Measurements from ENCODE around the gene NOVA2. TPM values are rescaled to one million over a fixed set of nuclear protein-coding genes. Genes with fewer than 3 reads are reported as not detected.

The NOVA2 gene
- total RNA-seq, 4 donors from 2014 or later: 1.2 to 4.6 (median 2.7) TPM

DNA sequence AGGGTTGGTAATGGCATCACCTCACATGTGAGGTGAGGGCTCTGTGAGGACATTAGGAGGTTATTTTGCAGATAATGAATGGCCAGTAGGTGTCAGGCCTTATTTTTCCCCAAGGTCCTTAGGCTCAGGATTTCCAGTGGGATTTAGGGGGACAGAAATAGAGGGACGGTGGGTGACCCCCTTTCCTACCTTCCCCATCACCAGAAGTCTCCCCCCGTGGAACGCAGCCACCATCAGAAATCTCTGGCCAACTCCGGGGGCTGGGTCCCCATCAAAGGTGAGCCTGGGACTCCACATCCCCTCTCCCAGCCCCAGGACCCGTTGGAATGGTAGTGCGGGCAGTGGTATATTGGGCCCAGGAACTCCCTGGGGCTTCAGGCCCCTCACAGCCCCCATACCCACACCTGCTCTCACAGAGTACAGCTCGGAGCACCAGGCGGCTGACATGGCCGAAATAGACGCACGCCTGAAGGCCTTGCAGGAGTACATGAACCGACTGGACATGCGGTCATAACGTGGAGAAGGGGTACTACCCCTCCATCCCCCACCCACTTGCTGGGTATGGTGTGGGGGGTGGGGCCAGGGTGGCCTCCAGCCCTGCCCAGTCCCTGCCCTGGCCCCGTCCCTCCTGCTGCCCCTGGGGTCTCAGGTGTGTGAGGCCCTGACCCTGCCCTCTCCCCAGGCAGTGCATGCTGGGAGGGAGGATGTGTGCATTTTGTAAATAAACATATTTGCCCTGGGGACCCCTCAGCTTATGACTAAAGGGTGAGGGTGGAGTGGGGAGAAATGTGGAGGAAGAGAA is 44.4 kb upstream of the NOVA2 start:
- Histone ChIP-seq H3K4me1 (peaks cover 18 to 37% (median 28%) of the 10 kb centered on the region in 4 donors), H3K9me3 (no peaks in the 10 kb centered on the region), H3K4me3 (no peak overlapping the region), H3K27ac (replicated peaks in 1 of 4) (no peak overlapping the region), H3K36me3 (peaks cover 0 to 16% (median 4%) of the 10 kb centered on the region in 4 donors), H3K27me3 (peaks cover 0 to 50% (median 34%) of the 10 kb centered on the region in 4 donors)
- WGBS: 92% methylated on average over 8 of the region's 15 CpGs
- intact Hi-C loops (cut with DNase I): loop anchor here (10.0 kb wide), 1 partner anchor 153 kb away; the partner anchor contains the start of genes FOXA3 and SYMPK
- DNase-seq (ENCODE audit: extremely low spot score): no peak
- TF ChIP-seq POLR2A (IDR thresholded peaks at IDR 0.05; ENCODE audit: low read depth): no peak
- TF ChIP-seq, protein P1, sequence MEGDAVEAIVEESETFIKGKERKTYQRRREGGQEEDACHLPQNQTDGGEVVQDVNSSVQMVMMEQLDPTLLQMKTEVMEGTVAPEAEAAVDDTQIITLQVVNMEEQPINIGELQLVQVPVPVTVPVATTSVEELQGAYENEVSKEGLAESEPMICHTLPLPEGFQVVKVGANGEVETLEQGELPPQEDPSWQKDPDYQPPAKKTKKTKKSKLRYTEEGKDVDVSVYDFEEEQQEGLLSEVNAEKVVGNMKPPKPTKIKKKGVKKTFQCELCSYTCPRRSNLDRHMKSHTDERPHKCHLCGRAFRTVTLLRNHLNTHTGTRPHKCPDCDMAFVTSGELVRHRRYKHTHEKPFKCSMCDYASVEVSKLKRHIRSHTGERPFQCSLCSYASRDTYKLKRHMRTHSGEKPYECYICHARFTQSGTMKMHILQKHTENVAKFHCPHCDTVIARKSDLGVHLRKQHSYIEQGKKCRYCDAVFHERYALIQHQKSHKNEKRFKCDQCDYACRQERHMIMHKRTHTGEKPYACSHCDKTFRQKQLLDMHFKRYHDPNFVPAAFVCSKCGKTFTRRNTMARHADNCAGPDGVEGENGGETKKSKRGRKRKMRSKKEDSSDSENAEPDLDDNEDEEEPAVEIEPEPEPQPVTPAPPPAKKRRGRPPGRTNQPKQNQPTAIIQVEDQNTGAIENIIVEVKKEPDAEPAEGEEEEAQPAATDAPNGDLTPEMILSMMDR (IDR thresholded peaks at IDR 0.05): no peak
- no peak for TF ChIP-seq POLR2AphosphoS5 (IDR thresholded peaks at IDR 0.05)
- TF ChIP-seq EP300 (IDR thresholded peaks at IDR 0.05): no peak

DNA sequence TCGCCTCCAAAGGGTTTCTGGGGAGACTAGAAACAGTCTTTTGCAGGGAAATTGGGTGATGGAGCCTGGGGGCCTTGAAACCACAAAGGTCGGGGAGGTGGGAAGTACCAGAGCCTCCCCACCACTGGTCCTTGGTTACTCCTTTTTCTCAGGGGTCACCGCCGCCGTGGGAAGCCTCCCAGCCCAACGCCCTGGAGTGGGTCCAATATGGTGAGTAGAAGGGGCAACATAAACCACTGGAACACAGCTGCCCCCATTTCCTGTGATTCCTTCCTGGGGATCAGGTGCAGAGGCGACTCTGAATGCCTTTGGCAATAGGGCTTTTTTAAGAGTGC is 43.4 kb upstream of the NOVA2 start:
- intact Hi-C loops (cut with DNase I): loop anchor here (10.0 kb wide), 1 partner anchor 152 kb away; the partner anchor contains the start of genes FOXA3 and SYMPK
- 38% methylated on average over 6 of the region's 7 CpGs for WGBS

DNA sequence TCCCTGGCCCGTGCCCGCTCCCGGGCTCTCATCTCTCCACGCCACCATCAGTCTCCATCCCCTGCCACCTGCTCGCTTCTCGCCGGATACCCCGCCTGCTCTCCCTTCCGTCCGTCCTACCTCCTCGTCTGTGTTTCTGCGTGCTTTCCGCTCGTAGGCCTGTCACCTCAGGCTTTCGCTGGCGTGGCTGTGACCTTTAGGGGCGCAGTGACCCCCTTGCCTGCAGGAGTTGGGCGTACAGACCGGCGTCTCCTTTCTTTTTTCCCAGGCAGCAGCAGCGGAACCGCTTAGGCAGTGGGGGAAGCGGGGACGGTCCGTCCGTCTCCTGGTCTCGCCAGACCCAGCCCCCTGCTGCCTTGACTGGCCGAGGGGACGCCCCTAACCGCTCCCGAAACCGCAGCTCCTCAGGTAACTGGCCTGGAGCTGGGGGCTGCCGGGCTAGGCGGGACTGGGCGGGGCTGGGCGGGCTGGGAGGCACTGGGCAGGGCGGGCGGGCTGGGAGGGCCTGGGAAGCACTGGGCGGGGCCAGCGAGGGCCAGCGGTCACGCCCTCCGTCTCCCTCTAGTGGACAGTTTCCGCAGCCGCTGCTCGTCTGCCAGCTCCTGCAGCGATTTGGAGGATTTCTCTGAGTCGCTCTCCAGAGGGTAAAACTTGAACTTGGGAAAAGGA is 42.9 kb upstream of the NOVA2 start:
- Histone ChIP-seq H3K27ac (replicated peaks in 1 of 4) (peak overlapping the region in 2 of 4 donors; percentile 26 to 46), H3K4me3 (peak overlapping the region; percentile 67 to 78 (median 70)), H3K9me3 (no peaks in the 10 kb centered on the region), H3K27me3 (peaks cover 0 to 50% (median 32%) of the 10 kb centered on the region in 4 donors), H3K4me1 (peaks cover 18 to 29% (median 28%) of the 10 kb centered on the region in 4 donors), H3K36me3 (peaks cover 0 to 16% (median 6%) of the 10 kb centered on the region in 4 donors)
- TF ChIP-seq EP300 (IDR thresholded peaks at IDR 0.05): no peak
- no peak for TF ChIP-seq POLR2A (IDR thresholded peaks at IDR 0.05; ENCODE audit: low read depth)
- TF ChIP-seq POLR2AphosphoS5 (IDR thresholded peaks at IDR 0.05): peak; percentile 13 to 48
- TF ChIP-seq, protein P1 (IDR thresholded peaks at IDR 0.05): peak; percentile 68 to 93 (median 84)
- intact Hi-C loops (cut with DNase I): loop anchor here (10.0 kb wide), 1 partner anchor 152 kb away; the partner anchor contains the start of genes FOXA3 and SYMPK
- WGBS: under 1% methylated on average over 37 of the region's 48 CpGs
- no peak for DNase-seq (ENCODE audit: extremely low spot score)

More for the DNA sequence above, 43.4 kb upstream of the NOVA2 start:
- Histone ChIP-seq H3K36me3 (peaks cover 0 to 16% (median 4%) of the 10 kb centered on the region in 4 donors), H3K27me3 (peaks cover 0 to 50% (median 32%) of the 10 kb centered on the region in 4 donors), H3K4me1 (peaks cover 18 to 29% (median 28%) of the 10 kb centered on the region in 4 donors), H3K4me3 (peak overlapping the region; percentile 67 to 78 (median 70)), H3K27ac (replicated peaks in 1 of 4) (no peak overlapping the region), H3K9me3 (no peaks in the 10 kb centered on the region)
- no peak for TF ChIP-seq POLR2A (IDR thresholded peaks at IDR 0.05; ENCODE audit: low read depth)
- TF ChIP-seq, protein P1 (IDR thresholded peaks at IDR 0.05): no peak
- TF ChIP-seq POLR2AphosphoS5 (IDR thresholded peaks at IDR 0.05): no peak
- no peak for TF ChIP-seq EP300 (IDR thresholded peaks at IDR 0.05)
- no peak for DNase-seq (ENCODE audit: extremely low spot score)

DNA sequence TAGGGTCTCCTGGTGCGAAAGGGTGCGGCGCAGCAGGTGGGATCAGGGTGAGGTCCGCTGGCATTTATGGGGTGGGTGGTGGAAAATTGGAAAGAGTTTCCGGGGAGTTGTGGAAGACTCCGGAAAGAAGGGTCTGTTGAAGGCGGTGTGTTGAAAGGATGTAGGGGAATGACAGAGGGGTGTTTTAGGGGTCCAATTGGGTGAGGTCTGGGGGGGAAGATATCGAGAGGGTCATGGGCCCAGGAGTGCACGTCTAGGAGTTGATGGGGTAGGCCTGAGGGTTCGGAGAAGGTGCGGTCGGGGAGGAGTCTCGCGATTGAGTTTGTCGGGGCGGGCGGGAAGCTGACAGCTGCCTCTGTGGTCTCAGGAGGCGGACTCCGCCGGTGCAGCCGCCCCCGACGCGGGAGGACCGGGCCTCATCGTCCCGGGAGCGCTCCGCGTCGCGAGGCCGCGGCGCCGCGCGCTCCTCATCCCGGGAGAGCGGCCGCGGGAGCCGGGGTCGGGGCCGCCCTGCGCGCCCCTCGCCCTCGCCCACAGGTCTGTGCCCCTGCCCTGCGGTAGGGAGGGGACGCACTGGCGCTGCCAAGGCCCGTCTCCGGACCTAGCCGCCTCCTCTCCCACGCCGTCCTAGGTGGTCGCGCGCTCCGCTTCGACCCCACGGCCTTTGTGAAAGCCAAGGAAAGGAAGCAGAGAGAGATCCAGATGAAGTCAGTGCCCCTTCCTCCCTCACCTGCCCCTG is 42.2 kb upstream of the NOVA2 start:
- WGBS: 6% methylated on average over 38 of the region's 63 CpGs
- DNase-seq (ENCODE audit: extremely low spot score): no peak
- peaks cover 0 to 16% (median 7%) of the 10 kb centered on the region in 4 donors for H3K36me3 ChIP-seq
- intact Hi-C loops (cut with DNase I): loop anchor here (10.0 kb wide), 1 partner anchor 151 kb away; the partner anchor contains the start of genes FOXA3 and SYMPK
- TF ChIP-seq, protein P1 (IDR thresholded peaks at IDR 0.05): no peak
- TF ChIP-seq EP300 (IDR thresholded peaks at IDR 0.05) (no peak), POLR2AphosphoS5 (IDR thresholded peaks at IDR 0.05) (no peak), POLR2A (IDR thresholded peaks at IDR 0.05; ENCODE audit: low read depth) (no peak)
- peaks cover 18 to 29% (median 28%) of the 10 kb centered on the region in 4 donors for H3K4me1 ChIP-seq
- H3K27ac ChIP-seq (replicated peaks in 1 of 4): peak overlapping the region in 1 of 4 donors; percentile 26
- H3K4me3 ChIP-seq: peak overlapping the region; percentile 67 to 78 (median 70)
- no peaks in the 10 kb centered on the region for H3K9me3 ChIP-seq
- peaks cover 0 to 50% (median 32%) of the 10 kb centered on the region in 4 donors for H3K27me3 ChIP-seq

Measured in esophagus muscularis mucosa (tissue), 4 donors.